AG04449 (cell line): Measurements from ENCODE around the gene PMM1.
"Not testable (repeated sequence)": the region's sequence is repeated elsewhere in the genome, so short reads cannot be mapped to it uniquely, and the experiment has no call there.

Experiments
- CTCF ChIA-PET: fragments of 350-600 bp; formaldehyde crosslinking; extraction: SDS; loops from one replicate; lab custom pipeline; 2021; ENCODE audit warnings: antibody characterized with exemption; lab: Yijun Ruan, JAX
- POLR2A ChIA-PET: fragments of 400-600, 350-600 bp; formaldehyde crosslinking; extraction: SDS; loops from one replicate; lab custom pipeline; 2020; ENCODE audit warnings: antibody characterized with exemption, inconsistent platforms; lab: Yijun Ruan, JAX
- DNase-seq: peaks from one replicate; pipeline ENCODE4 v3.0.0-alpha.2; 2010; ENCODE audit warnings: low read depth, low spot score
- H3K4me3 ChIP-seq: 2 replicates; pipeline ENCODE4 v1.5.1; 2011; ENCODE audit warnings: low read depth, mild to moderate bottlenecking, control low read depth, low read length
- CTCF ChIP-seq: IDR thresholded peaks from one replicate; pipeline ENCODE4 v1.5.1; 2011; ENCODE audit warnings: mild to moderate bottlenecking, moderate library complexity, low read length, control low read depth, inconsistent platforms; ENCODE audit not compliant: insufficient read depth; ENCODE audit errors: missing control alignments

PMM1 gene

GRCh38 chr22:41589391-41590241 lies at the start of gene PMM1:
TSS of gene PMM1 (minus strand) at chr22:41589840. CDS start at chr22:41589805, 35 bp downstream.
- POLR2A ChIA-PET, result interaction anchor here (0.5 to 2.2 kb wide), 13 partner anchors 9 to 114 kb away, joined by 3 to 17 read pairs (median 5); partner anchors contain the start of genes CSDC2, POLR3H and XRCC6
- DNase-seq, result peak; percentile 95
- peak within 1 kb of the TSS; percentile 97 for H3K4me3 ChIP-seq
- CTCF ChIA-PET, result interaction anchor here (0.8 to 3.4 kb wide), 13 partner anchors 10 to 107 kb away, joined by 3 to 17 read pairs (median 5); partner anchors contain the start of gene POLR3H
- TF ChIP-seq CTCF, result no peak

GRCh38 chr22:41638748-41639147 lies 49.1 kb upstream of the PMM1 start:
- no peak overlapping the region for H3K4me3 ChIP-seq
- no peak for DNase-seq
- ChIA-PET POLR2A (interaction anchor here (2.5 kb wide), 1 partner anchor 17 kb away, joined by 7 read pairs; the partner anchor contains the start of genes DESI1 and XRCC6), CTCF (interaction anchor here (1.3 to 2.1 kb wide), 3 partner anchors 13 to 28 kb away, joined by 4 to 6 read pairs (median 5); no protein-coding TSS in a partner anchor)
- TF ChIP-seq CTCF, result no peak

GRCh38 chr22:41638124-41638523 lies 48.5 kb upstream of the PMM1 start:
- ChIA-PET POLR2A (interaction anchor here (0.6 to 2.5 kb wide), 2 partner anchors 10 to 17 kb away, joined by 3 to 7 read pairs; partner anchors contain the start of genes DESI1 and XRCC6), CTCF (interaction anchor here (1.3 to 2.3 kb wide), 3 partner anchors 27 to 29 kb away, joined by 4 to 9 read pairs (median 5); no protein-coding TSS in a partner anchor)
- DNase-seq, result no peak
- no peak overlapping the region for H3K4me3 ChIP-seq
- TF ChIP-seq CTCF, result no peak

- POLR2A ChIA-PET, result interaction anchor here (1.2 to 2.5 kb wide), 2 partner anchors 16 to 29 kb away, joined by 3 to 7 read pairs; partner anchors contain the start of genes DESI1 and XRCC6
- not testable (repeated sequence) for DNase-seq, H3K4me3 ChIP-seq
- CTCF ChIA-PET, result interaction anchor here (1.7 to 2.3 kb wide), 2 partner anchors 27 to 29 kb away, joined by 5 to 9 read pairs; no protein-coding TSS in a partner anchor
Observed at GRCh38 chr22:41637623-41638022, 48.0 kb upstream of the PMM1 start.

GRCh38 chr22:41636467-41636866 lies 46.8 kb upstream of the PMM1 start:
- DNase-seq, result no peak
- ChIA-PET POLR2A (interaction anchor here (0.7 to 2.5 kb wide), 3 partner anchors 15 to 61 kb away, joined by 3 to 7 read pairs (median 4); partner anchors contain the start of genes DESI1 and XRCC6), CTCF (interaction anchor here (2.3 kb wide), 1 partner anchor 30 kb away, joined by 9 read pairs; no protein-coding TSS in a partner anchor)
- no peak for TF ChIP-seq CTCF
- H3K4me3 ChIP-seq, result no peak overlapping the region

GRCh38 chr22:41634610-41635009 lies 45.0 kb upstream of the PMM1 start:
- CTCF ChIA-PET, result interaction anchor here (1.2 to 1.8 kb wide), 2 partner anchors 15 to 32 kb away, joined by 5 read pairs; no protein-coding TSS in a partner anchor
- DNase-seq, POLR2A ChIA-PET, H3K4me3 ChIP-seq: not testable (repeated sequence)

- H3K4me3 ChIP-seq, CTCF ChIA-PET, POLR2A ChIA-PET, DNase-seq: not testable (repeated sequence)
Observed at GRCh38 chr22:41631615-41632014, 42.0 kb upstream of the PMM1 start.

- POLR2A ChIA-PET, CTCF ChIA-PET: not testable (repeated sequence)
Observed at GRCh38 chr22:41631115-41631514, 41.5 kb upstream of the PMM1 start.

More at GRCh38 chr22:41631115-41631514, 41.5 kb upstream of the PMM1 start:
- H3K4me3 ChIP-seq, DNase-seq: not testable (repeated sequence)
